Measurements from ENCODE around the gene XCL1.

GRCh38 chr1:168535536-168535935, 40.9 kb upstream of the XCL1 start:
- no peak for TF ChIP-seq EZH2 (IDR thresholded peaks at IDR 0.05; ENCODE audit: insufficient read depth, poor library complexity, severe bottlenecking)
- TF ChIP-seq EZH2phosphoT487 (IDR thresholded peaks at IDR 0.05; ENCODE audit: insufficient read depth, low read depth): no peak
